ENCODE results near the gene SEZ6L. TPM values are rescaled to one million over a fixed set of nuclear protein-coding genes. Genes with fewer than 3 reads are reported as not detected.

Gene SEZ6L
- total RNA-seq, 4 donors from 2014 or later, result 0.27 to 0.57 TPM; not detected in 2

- no peaks in the 10 kb centered on the region for H3K4me1 ChIP-seq
- no peaks in the 10 kb centered on the region for H3K9me3 ChIP-seq
- H3K4me3 ChIP-seq, result no peak overlapping the region
- no peaks in the 10 kb centered on the region for H3K36me3 ChIP-seq
- DNase-seq, result no peak
- no peak for TF ChIP-seq POLR2A (IDR thresholded peaks at IDR 0.05)
- H3K27ac ChIP-seq, result no peak overlapping the region
- H3K27me3 ChIP-seq, result no peaks in the 10 kb centered on the region
Observed at GRCh38 chr22:26287382-26288225, 118.3 kb downstream of the SEZ6L start.

GRCh38 chr22:26289611-26290101 is 120.4 kb downstream of the SEZ6L start:
- no peaks in the 10 kb centered on the region for H3K9me3 ChIP-seq
- no peaks in the 10 kb centered on the region for H3K36me3 ChIP-seq
- TF ChIP-seq CTCF (IDR thresholded peaks at IDR 0.05), result no peak
- TF ChIP-seq POLR2A (IDR thresholded peaks at IDR 0.05), result no peak
- DNase-seq, result no peak
- no peaks in the 10 kb centered on the region for H3K27me3 ChIP-seq
- H3K4me1 ChIP-seq, result no peaks in the 10 kb centered on the region
- H3K27ac ChIP-seq, result no peak overlapping the region
- no peak overlapping the region for H3K4me3 ChIP-seq

GRCh38 chr22:26291940-26292666 is 122.8 kb downstream of the SEZ6L start:
- Histone ChIP-seq H3K4me1 (no peaks in the 10 kb centered on the region), H3K27ac (no peak overlapping the region), H3K9me3 (no peaks in the 10 kb centered on the region), H3K27me3 (no peaks in the 10 kb centered on the region), H3K4me3 (no peak overlapping the region), H3K36me3 (no peaks in the 10 kb centered on the region)
- DNase-seq, result no peak
- TF ChIP-seq CTCF (IDR thresholded peaks at IDR 0.05), result no peak
- no peak for TF ChIP-seq POLR2A (IDR thresholded peaks at IDR 0.05)

GRCh38 chr22:26292667-26292995 is 123.4 kb downstream of the SEZ6L start:
- TF ChIP-seq CTCF (IDR thresholded peaks at IDR 0.05) (no peak), POLR2A (IDR thresholded peaks at IDR 0.05) (no peak)
- Histone ChIP-seq H3K27ac (no peak overlapping the region), H3K4me1 (no peaks in the 10 kb centered on the region), H3K36me3 (no peaks in the 10 kb centered on the region), H3K9me3 (no peaks in the 10 kb centered on the region), H3K27me3 (no peaks in the 10 kb centered on the region), H3K4me3 (no peak overlapping the region)
- no peak for DNase-seq

- Histone ChIP-seq H3K4me1 (no peaks in the 10 kb centered on the region), H3K36me3 (no peaks in the 10 kb centered on the region), H3K27ac (no peak overlapping the region), H3K4me3 (no peak overlapping the region), H3K27me3 (no peaks in the 10 kb centered on the region), H3K9me3 (no peaks in the 10 kb centered on the region)
- DNase-seq, result no peak
- no peak for TF ChIP-seq CTCF (IDR thresholded peaks at IDR 0.05)
- TF ChIP-seq POLR2A (IDR thresholded peaks at IDR 0.05), result no peak
Observed at GRCh38 chr22:26295563-26296126, 126.4 kb downstream of the SEZ6L start.
